Frontal cortex (tissue), 4 donors: ENCODE data around the gene CERS1. TPM values are rescaled to one million over a fixed set of nuclear protein-coding genes. Genes with fewer than 3 reads are reported as not detected.

Experiments
- DNase-seq, 2 donors: peaks; one replicate each; pipeline ENCODE4 v3.0.0; 2012; ENCODE audit warnings: low spot score in 2 of 2
- FAIRE-seq: peaks from 2 replicates; lab custom pipeline; 2012; peaks lifted over from hg19 to GRCh38; lab: Jason Lieb, UNC
- total RNA-seq: library from RNA; depleted of rRNA; stranded (reverse); fragments of >200 nt; gene quantifications from one replicate; pipeline ENCODE4 v1.2.3, GENCODE V29; 2014
- donor health status: control.
- donor health status: control.
- donor health status: control.

CERS1 gene
- total RNA-seq, 1 donor from 2014 or later, result 21.2 TPM

GRCh38 chr19:18878058-18878797 lies 17.7 kb downstream of the CERS1 start:
- DNase-seq (no peak), FAIRE-seq (no peak)

- FAIRE-seq (no peak), DNase-seq (no peak)
Observed at GRCh38 chr19:18876865-18877264, 19.1 kb downstream of the CERS1 start.

GRCh38 chr19:18875726-18876125 lies 20.2 kb downstream of the CERS1 start:
- FAIRE-seq (no peak), DNase-seq (no peak)

GRCh38 chr19:18871543-18871942 lies 24.4 kb downstream of the CERS1 start:
- DNase-seq (no peak), FAIRE-seq (no peak)

- FAIRE-seq (no peak), DNase-seq (no peak)
Observed at GRCh38 chr19:18870531-18871172, 25.3 kb downstream of the CERS1 start.

- DNase-seq (no peak), FAIRE-seq (no peak)
Observed at GRCh38 chr19:18869781-18870530, 26.0 kb downstream of the CERS1 start.

- FAIRE-seq (no peak), DNase-seq (no peak)
Observed at GRCh38 chr19:18869023-18869618, 26.8 kb downstream of the CERS1 start.

GRCh38 chr19:18868380-18869022 lies 27.5 kb downstream of the CERS1 start:
- DNase-seq (no peak), FAIRE-seq (no peak)

- DNase-seq (no peak), FAIRE-seq (no peak)
Observed at GRCh38 chr19:18867751-18868150, 28.2 kb downstream of the CERS1 start.

- FAIRE-seq, result no peak
- no peak for DNase-seq
Observed at GRCh38 chr19:18867199-18867598, 28.8 kb downstream of the CERS1 start.

GRCh38 chr19:18866800-18867123 lies 29.2 kb downstream of the CERS1 start:
- DNase-seq (no peak), FAIRE-seq (no peak)

GRCh38 chr19:18865973-18866799 lies 29.8 kb downstream of the CERS1 start:
- peak; percentile 87 to 92 for DNase-seq

GRCh38 chr19:18865106-18865972 lies 30.6 kb downstream of the CERS1 start:
- FAIRE-seq, result no peak
- DNase-seq, result no peak

More at GRCh38 chr19:18865973-18866799, 29.8 kb downstream of the CERS1 start:
- FAIRE-seq, result no peak

- FAIRE-seq (no peak), DNase-seq (no peak)
Observed at GRCh38 chr19:18863843-18864362, 32.1 kb downstream of the CERS1 start.

GRCh38 chr19:18862976-18863842 lies 32.7 kb downstream of the CERS1 start:
- no peak for DNase-seq
- FAIRE-seq, result no peak

GRCh38 chr19:18861917-18862316 lies 34.0 kb downstream of the CERS1 start:
- DNase-seq (no peak), FAIRE-seq (no peak)

- no peak for DNase-seq
- no peak for FAIRE-seq
Observed at GRCh38 chr19:18861235-18861634, 34.7 kb downstream of the CERS1 start.
